Adrenal gland (tissue), 5 donors: ENCODE results near the gene TBC1D9B.

Source experiments
- POLR2A ChIP-seq, 2 donors: fragments of 450-650 bp; IDR thresholded peaks; one replicate each; pipeline ENCODE4 v1.6.1; 2017; ENCODE audit warnings: antibody characterized with exemption in 2 of 2, mild to moderate bottlenecking in 2 of 2, moderate library complexity in 1 of 2
- TF ChIP-seq, protein P1 (sequence below), 6 experiments: fragments of 450-650 bp in 4 of 6; fragments of 200-600 bp in 2 of 6; sonication (generic) in 1 of 6; IDR thresholded peaks; 1 replicate in 5 of 6; 2 replicates in 1 of 6; pipeline versions ENCODE4 v1.5.1 to v1.8.0; 2016 to 2021; ENCODE audit warnings: antibody characterized with exemption in 6 of 6, mild to moderate bottlenecking in 2 of 6, moderate library complexity in 1 of 6
- donor health status: DM: no; HTN: no; CAD: no.

- TF ChIP-seq POLR2A (IDR thresholded peaks at IDR 0.05) = no peak
- TF ChIP-seq, protein P1, sequence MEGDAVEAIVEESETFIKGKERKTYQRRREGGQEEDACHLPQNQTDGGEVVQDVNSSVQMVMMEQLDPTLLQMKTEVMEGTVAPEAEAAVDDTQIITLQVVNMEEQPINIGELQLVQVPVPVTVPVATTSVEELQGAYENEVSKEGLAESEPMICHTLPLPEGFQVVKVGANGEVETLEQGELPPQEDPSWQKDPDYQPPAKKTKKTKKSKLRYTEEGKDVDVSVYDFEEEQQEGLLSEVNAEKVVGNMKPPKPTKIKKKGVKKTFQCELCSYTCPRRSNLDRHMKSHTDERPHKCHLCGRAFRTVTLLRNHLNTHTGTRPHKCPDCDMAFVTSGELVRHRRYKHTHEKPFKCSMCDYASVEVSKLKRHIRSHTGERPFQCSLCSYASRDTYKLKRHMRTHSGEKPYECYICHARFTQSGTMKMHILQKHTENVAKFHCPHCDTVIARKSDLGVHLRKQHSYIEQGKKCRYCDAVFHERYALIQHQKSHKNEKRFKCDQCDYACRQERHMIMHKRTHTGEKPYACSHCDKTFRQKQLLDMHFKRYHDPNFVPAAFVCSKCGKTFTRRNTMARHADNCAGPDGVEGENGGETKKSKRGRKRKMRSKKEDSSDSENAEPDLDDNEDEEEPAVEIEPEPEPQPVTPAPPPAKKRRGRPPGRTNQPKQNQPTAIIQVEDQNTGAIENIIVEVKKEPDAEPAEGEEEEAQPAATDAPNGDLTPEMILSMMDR (IDR thresholded peaks at IDR 0.05) = no peak
These were observed 91.3 kb downstream of the TBC1D9B start for GRCh38 chr5:179816401-179816795.
